Right ventricle myocardium superior (tissue), 1 donor: Measurements from ENCODE around the gene KLK6. TPM values are rescaled to one million over a fixed set of nuclear protein-coding genes. Genes with fewer than 3 reads are reported as not detected.
"Not testable (repeated sequence)": the region's sequence is repeated elsewhere in the genome, so short reads cannot be mapped to it uniquely, and the experiment has no call there.

Experiments
- ATAC-seq: fragments of 200-7000 bp; cut with Tn5 transposase; one replicate; pipeline ENCODE4 v1.9.1; 2020; ENCODE audit warnings: mild to moderate bottlenecking; ENCODE audit not compliant: poor library complexity
- DNase-seq: peaks from one replicate; pipeline ENCODE4 v3.0.0-alpha.2; 2020
- intact Hi-C: fragments of 100-400 bp; cut with DNase I; formaldehyde crosslinking; loops from one replicate; pipeline ENCODE4 v1.11.2; 2022
- total RNA-seq: library from RNA; stranded (reverse); fragmentation: NEBNext Ultra II Directional; extraction: Animal tissue kit (Norgen Biotek cat#: 25700); gene quantifications from one replicate; pipeline ENCODE4 v1.2.1, GENCODE V29; 2021
- donor health status: DM: no; HTN: yes; CAD: no; lungs with severe emphysema.

KLK6 gene
- total RNA-seq, 1 donor from 2014 or later: not detected

GRCh38 chr19:50998686-50999085 lies 29.3 kb upstream of the KLK6 start:
- intact Hi-C loops: no loop called here
- ATAC-seq (no peak), DNase-seq (no peak)

DNA sequence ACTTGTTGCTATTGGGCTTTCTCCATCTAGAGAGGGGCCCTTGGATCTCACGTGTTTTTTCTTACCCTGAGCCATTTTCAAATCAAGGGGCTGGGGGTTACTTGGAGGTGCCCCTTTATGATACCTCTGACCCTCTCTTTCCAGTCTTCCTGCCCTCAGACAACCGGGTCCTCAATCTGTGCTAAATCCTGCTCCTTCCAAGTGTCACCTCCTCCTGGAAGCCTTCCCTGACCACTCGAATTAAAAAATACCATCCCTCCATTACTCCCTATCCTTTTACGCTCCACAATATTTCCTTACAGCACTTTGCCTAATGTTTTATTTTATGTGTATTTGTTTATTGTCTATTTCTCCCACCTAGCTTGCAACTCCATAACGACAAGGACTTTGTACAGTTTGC lies 28.7 kb upstream of the KLK6 start:
- ATAC-seq (no peak), DNase-seq (no peak)
- intact Hi-C loops: no loop called here

DNA sequence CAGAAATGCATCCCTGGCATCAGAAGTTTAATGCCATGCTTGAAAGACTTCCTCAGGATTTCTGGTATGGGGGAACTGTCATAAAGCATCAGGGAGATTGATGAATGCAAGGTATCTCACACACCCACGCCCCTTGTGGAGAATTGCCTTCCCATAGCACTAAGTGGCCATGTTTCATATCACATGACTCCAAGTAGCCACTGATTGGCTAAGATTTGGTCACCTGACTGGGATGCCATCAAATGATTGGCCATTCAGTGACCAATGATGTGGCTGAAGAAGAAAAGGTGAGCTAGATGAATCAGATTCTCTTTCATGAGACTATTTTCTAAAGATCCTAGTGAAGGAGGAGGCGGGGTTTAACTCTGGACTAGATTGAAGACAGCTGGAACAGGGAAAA lies 24.7 kb upstream of the KLK6 start:
- no peak for ATAC-seq
- intact Hi-C loops: no loop called here

DNA sequence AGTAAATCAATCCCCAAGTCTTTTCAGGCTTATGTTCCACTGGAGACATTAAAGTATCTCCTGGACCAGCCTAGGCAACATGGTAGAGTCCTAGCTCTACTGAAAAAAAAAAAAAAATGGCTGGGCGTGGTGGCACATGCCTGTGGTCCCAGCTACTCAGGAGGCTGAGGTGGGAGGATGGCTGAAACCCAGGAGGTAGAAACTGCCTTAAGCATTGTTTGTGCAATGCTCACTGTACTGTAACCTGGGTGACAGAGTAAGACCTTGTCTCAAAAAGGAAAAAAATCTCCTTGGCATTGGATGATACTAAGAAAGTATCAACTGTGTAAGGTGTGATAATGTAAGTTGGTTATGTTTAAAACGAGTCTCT lies 23.3 kb upstream of the KLK6 start:
- intact Hi-C loops: no loop called here
- ATAC-seq: no peak
- no peak for DNase-seq

More for the DNA sequence above, 24.7 kb upstream of the KLK6 start:
- DNase-seq: no peak

DNA sequence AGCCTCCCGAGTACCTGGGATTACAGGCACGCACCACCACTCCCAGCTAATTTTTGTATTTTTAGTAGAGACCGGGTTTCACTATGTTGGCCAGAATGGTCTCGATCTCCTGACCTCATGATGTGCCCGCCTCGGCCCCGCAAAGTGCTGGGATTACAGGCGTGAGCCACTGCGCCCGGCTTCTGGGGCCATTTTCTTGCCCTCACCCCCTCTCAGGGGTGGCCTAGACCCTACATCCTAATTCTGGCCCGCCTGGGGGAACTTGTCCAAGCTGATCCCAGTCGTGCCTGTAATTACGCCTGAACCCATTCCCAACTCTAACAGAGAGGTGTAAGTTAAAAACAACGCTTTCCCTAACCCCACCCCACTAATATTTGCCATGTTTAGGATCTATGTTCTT lies 15.0 kb upstream of the KLK6 start:
- DNase-seq, ATAC-seq, intact Hi-C loops: not testable (repeated sequence)

DNA sequence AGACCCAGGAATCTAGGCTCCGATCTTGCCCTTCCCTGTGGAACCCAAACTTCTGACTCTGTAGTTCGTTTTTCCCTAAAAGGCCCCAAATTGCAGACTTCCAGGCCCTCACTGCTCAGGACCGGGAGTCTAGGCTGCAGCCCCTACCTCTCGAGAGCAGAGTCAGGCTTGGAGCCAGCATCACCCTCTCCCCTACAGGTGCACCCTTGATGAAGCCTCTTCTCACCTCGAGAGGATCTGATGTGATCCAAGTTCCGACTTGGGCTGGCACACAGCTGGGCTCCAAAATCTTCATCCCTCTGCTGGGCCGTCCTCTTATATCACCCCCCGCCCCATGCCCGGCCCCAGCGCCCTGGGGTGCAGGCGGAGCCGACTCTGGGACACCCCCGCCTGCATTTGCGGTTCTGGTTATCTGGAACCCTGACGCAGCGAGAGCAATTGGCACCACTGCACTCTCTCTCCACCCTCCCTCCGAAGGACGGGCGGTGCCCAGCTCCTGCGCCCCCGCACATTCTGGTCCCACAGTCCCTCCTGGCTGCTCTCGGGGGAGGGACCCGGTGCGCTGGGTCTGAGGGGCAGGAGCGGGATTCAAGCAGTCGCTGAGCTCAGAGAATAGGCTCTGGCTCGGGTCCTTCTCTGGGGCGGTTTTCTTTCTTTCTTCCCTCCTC lies 14.4 kb upstream of the KLK6 start, which contains the start of gene KLK7:
Gene KLK7, minus strand, starts transcription at position 293 of the 668 bp plus-strand sequence. CDS start 1,518 bp downstream, outside the sequence.
- ATAC-seq: no peak

GRCh38 chr19:50982186-50982585 lies 12.8 kb upstream of the KLK6 start:
- ATAC-seq (no peak), DNase-seq (no peak)
- intact Hi-C loops: no loop called here

More for the DNA sequence above, 14.4 kb upstream of the KLK6 start, which contains the start of gene KLK7:
- no peak for DNase-seq
- intact Hi-C loops: no loop called here

DNA sequence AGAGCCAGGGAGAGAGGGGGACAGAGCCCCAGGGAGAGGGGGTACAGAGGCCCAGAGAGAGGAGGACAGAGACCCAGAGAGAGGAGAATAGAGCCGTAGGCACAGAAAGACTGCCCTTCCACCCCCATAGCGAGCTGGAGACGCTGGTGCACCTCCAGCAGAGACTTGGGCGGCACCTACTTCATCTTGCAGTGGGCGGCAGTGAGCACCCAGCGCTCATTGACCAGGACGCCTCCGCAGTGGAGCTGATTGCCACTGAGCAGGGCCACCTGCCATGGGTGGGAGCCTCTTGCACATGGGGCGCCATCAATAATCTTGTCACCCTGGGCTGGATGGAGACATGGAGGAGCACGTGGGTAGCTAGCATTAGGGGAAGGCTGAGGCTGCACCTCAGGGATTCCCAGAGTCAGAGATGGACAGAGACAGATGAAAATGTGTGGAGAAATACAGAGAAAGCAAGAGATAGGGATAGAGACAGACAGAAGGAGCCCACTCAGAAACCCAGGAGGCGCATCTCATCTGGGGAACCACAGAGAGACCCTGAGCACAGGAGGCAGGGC lies 12.3 kb upstream of the KLK6 start:
- intact Hi-C loops: no loop called here
- DNase-seq (no peak), ATAC-seq (no peak)

- ATAC-seq (no peak), DNase-seq (no peak)
- intact Hi-C loops: no loop called here
Measured at GRCh38 chr19:50980208-50980607, 10.8 kb upstream of the KLK6 start.

DNA sequence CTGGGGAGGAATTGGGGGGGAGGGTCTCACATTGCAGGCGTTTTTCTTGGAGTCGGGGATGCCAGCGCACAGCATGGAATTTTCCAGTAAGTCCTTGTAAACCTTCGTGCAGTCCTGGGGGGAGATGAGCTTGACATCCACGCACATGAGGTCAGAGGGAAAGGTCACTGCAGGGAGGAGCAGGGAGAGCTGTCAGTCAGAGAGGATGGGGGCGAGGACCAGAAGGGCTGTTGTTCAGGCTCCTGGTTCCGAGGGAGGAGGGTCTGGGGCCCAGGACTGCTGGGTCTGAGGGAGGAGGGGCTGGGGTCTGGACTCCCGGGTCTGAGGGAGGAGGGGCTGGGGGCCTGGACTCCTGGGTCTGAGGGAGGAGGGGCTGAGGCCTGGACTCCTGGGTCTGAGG lies 10.4 kb upstream of the KLK6 start:
- intact Hi-C loops: no loop called here
- no peak for ATAC-seq

GRCh38 chr19:50978772-50979390 lies 9.5 kb upstream of the KLK6 start:
- no peak for ATAC-seq
- intact Hi-C loops: no loop called here

More for the DNA sequence above, 10.4 kb upstream of the KLK6 start:
- no peak for DNase-seq

GRCh38 chr19:50977626-50978025 lies 8.2 kb upstream of the KLK6 start:
- intact Hi-C loops: no loop called here
- ATAC-seq (no peak), DNase-seq (no peak)

More at GRCh38 chr19:50978772-50979390, 9.5 kb upstream of the KLK6 start:
- no peak for DNase-seq

DNA sequence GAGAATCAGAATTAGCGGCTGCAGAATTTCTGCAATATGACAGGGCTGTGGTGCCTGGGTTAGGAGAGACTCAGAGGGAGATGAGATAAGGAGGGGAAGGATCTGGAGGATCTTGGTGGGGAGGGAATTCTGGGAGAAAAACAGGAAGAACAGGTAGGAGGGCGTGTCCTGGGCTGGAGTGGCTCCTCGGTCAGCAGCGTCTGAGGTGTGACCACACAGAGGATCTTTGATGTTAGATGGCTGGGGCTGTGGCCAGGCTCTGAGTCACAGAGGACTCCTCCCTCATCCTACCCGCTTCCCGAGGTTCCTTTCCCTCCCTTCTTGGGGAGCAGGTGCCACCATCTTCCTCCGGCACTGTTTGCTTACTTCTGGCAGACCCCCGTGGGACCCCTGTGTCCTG lies 6.4 kb upstream of the KLK6 start:
- DNase-seq (no peak), ATAC-seq (no peak)
- intact Hi-C loops: no loop called here

DNA sequence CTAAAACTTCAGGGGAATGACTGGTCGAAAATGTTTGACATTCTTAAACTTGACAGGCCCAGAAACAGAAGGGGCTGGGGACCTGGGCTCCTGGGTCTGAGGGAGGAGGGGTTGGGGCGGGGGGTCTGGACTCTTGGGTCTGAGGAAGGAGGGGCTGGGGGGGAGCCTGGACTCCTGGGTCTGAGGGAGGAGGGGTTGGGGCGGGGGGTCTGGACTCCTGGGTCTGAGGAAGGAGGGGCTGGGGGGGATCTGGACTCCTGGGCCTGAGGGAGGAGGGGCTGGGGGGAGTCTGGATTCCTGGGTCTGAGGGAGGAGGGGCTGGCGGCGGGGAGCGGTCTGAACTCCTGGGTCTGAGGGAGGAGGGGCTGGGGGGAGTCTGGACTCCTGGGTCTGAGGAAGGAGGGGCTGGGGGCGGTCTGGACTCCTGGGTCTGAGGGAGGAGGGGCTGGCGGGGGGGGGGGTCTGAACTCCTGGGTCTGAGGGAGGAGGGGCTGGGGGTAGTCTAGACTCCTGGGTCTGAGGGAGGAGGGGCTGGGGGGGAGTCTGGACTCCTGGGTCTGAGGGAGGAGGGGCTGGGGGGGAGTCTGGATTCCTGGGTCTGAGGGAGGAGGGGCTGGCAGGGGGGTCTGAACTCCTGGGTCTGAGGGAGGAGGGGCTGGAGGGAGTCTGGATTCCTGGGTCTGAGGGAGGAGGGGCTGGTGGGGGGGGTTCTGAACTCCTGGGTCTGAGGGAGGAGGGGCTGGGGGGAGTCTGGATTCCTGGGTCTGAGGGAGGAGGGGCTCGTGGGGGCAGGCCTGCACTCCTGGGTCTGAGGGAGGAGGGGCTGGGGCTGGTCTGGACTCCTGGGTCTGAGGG lies 5.5 kb upstream of the KLK6 start:
- ATAC-seq: no peak
- DNase-seq: no peak
- intact Hi-C loops: no loop called here

DNA sequence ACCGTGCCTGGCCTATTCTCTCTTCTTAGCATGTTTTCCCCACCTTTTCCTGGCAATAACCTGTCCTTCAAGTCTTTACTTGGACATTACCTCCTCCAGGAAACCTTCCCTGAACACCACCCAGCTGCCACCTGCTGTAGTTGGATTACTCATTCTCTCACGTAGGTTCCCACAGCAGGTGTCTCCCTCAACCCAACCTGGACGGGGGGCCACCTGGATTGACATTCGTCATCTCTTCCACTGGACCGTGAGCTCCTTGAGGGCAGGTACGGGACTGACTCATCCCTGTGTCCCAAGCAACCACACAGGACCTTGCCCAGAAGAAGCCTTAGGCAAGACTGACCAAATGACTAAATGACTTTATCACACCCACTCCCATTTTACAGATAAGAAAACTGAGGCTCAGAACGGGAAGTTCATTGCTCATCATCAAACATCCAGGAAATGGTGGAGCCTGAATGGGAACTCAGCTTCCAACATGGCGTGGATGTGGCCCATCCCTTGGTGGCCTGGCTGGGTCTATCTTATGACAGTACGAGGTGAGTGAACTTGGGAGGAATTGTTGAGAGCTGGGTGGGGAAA lies 3.5 kb upstream of the KLK6 start:
- DNase-seq: no peak
- intact Hi-C loops: no loop called here

DNA sequence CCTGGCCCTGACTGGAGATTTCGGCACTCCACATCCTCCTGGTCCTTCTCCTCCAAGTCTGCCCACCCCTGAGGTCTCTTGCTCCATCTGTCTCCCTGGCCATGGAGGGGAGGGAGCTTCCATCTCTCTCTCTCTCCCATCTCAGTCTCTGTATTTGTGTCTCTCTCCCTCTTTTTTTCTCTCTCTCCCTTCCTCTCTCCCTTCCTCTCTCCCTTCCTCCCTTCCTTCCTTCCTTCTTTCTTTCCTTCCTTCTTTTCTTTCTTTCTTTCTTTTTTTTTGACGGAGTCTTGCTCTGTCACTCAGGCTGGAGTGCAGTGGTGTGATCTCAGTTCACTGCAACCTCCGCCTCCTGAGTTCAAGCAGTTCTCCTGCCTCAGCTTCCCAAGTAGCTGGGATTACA lies 419 bp upstream of the KLK6 start:
- DNase-seq, intact Hi-C loops, ATAC-seq: not testable (repeated sequence)

More for the DNA sequence above, 3.5 kb upstream of the KLK6 start:
- no peak for ATAC-seq

DNA sequence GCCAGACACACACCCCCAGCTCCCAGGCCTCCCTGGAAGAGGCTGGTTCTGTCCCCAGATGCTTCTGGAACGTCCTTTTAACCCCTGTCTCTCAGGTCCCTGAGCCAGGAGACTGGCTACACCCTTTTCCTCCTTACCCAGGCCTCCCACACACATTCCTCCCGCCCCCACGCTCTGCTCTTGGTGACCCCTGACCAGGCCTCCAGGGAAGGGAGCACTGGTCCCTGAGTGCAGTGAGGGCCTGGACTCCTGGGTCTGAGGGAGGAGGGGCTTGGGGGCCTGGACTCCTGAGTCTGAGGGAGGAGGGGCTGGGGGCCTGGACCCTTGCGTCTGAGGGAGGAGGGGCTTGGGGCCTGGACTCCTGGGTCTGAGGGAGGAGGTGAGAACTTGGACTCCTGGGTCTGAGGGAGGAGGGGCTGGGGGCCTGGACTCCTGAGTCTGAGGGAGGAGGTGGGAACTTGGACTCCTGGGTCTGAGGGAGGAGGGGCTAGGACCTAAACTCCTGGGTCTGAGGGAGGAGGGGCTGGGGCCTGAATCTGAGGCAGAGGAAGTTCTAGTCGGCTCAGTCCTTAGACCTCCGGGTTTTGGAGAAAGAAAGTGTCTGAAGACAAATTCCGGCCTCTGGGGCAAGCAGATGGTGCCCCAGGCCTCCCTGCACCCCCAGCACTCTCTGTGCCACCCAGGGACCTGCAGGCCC lies 527 bp downstream of the KLK6 start:
- intact Hi-C loops: no loop called here
- ATAC-seq (no peak), DNase-seq (no peak)

DNA sequence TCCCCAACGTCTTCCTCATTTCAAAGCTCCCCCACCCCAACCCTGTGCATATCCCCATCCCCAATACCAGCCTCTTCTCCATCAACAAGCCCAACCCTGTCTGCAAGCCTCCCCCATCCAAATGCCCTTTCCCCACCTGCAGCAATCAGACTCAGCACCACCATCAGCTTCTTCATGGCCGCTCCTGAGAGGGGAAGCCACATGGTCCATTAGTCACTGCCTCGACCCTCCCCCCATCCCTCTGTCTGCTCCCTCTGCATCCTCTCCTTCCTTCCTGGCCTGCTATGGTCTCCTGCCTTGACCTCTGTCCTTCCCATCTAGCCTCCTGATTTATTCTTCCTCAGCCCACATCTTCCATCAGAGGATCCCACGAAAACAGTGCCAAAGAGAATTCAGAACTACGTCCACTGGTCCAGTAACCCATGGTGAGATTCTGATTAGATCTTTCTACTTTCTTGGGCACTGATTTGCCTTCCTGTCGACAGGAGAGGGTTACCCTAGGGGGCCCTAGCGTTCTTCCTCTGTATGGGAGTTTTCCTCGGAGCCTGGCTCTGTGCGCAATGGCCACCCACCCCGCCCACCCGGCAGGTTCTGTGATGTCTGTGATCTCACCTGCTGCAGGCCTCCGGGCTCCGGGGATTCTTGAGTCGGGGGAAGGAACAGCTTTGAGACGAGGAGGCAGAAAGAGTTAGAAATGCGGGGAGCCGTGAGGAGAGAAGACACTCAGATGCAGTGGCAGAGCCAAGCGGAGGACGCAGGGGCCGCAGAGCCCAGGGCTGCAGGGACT lies 1.3 kb downstream of the KLK6 start:
- intact Hi-C loops: no loop called here
- DNase-seq (no peak), ATAC-seq (no peak)
